Right lobe of liver (tissue), 4 donors: ENCODE measurements around the gene TACR1.

Source experiments
- POLR2A ChIP-seq: fragments of 450-650 bp; IDR thresholded peaks from one replicate; pipeline ENCODE4 v1.6.1; 2017; ENCODE audit warnings: antibody characterized with exemption, mild to moderate bottlenecking
- TF ChIP-seq, protein P1 (sequence below), 4 donors: fragments of 200-600 bp in 3 of 4; fragments of 450-650 bp in 1 of 4; IDR thresholded peaks; one replicate each; pipeline versions ENCODE4 v1.5.1 to v1.8.0; 2016 to 2022; ENCODE audit warnings: antibody characterized with exemption in 4 of 4, mild to moderate bottlenecking in 2 of 4
- donor health status: DM: no; HTN: no; CAD: no.
- donor health status: DM: no; HTN: no; CAD: no.
- donor health status: DM: no; HTN: yes; CAD: no.

GRCh38 chr2:75204833-75205232, 5.5 kb upstream of the TACR1 start:
- TF ChIP-seq, protein P1, sequence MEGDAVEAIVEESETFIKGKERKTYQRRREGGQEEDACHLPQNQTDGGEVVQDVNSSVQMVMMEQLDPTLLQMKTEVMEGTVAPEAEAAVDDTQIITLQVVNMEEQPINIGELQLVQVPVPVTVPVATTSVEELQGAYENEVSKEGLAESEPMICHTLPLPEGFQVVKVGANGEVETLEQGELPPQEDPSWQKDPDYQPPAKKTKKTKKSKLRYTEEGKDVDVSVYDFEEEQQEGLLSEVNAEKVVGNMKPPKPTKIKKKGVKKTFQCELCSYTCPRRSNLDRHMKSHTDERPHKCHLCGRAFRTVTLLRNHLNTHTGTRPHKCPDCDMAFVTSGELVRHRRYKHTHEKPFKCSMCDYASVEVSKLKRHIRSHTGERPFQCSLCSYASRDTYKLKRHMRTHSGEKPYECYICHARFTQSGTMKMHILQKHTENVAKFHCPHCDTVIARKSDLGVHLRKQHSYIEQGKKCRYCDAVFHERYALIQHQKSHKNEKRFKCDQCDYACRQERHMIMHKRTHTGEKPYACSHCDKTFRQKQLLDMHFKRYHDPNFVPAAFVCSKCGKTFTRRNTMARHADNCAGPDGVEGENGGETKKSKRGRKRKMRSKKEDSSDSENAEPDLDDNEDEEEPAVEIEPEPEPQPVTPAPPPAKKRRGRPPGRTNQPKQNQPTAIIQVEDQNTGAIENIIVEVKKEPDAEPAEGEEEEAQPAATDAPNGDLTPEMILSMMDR (IDR thresholded peaks at IDR 0.05), result no peak
- no peak for TF ChIP-seq POLR2A
